ENCODE measurements around the gene LRRC23. TPM values are rescaled to one million over a fixed set of nuclear protein-coding genes. Genes with fewer than 3 reads are reported as not detected.

Gene LRRC23
- total and polyA plus RNA-seq, 2 of the 13 experiments (the other 11 are each of a cell fraction or from before 2014, with no cell fraction given): 6.0 to 7.8 TPM

- TF ChIP-seq AGO1 (IDR thresholded peaks at IDR 0.05; ENCODE audit: low read depth, low read length, poor library complexity, severe bottlenecking) (peak; percentile 99), MIXL1 (CRISPR knock-in tag; IDR thresholded peaks at IDR 0.05) (peak; percentile 87), GLI4 (CRISPR knock-in tag; IDR thresholded peaks at IDR 0.05; ENCODE audit: borderline replicate concordance) (peak; percentile 77; the same call in 1 of the 2 replicates), ZNF83 (CRISPR knock-in tag; IDR thresholded peaks at IDR 0.05; ENCODE audit: borderline replicate concordance) (0 out of 2 replicates have a peak, but pooled peaks have one; percentile 75), ZNF501 (CRISPR knock-in tag; IDR thresholded peaks at IDR 0.05) (peak; percentile 75; the same call in 1 of the 2 replicates), HNF1B (CRISPR knock-in tag; IDR thresholded peaks at IDR 0.05) (peak; percentile 94), GLMP (CRISPR knock-in tag; IDR thresholded peaks at IDR 0.05; ENCODE audit: borderline replicate concordance) (no peak), ZNF256 (CRISPR knock-in tag; conservative IDR thresholded peaks at IDR 0.05) (no peak), SRF (IDR thresholded peaks at IDR 0.05; ENCODE audit: low read depth, low read length) (no peak), MED13 (CRISPR knock-in tag; IDR thresholded peaks at IDR 0.05) (no peak; the same call in 1 of the 2 replicates), HOMEZ (CRISPR knock-in tag; IDR thresholded peaks at IDR 0.05; ENCODE audit: low read depth) (peak; percentile 61; the same call in 1 of the 2 replicates), ZNF878 (CRISPR knock-in tag; IDR thresholded peaks at IDR 0.05) (no peak), ZNF660 (CRISPR knock-in tag; IDR thresholded peaks at IDR 0.05; ENCODE audit: borderline replicate concordance, low read depth) (no peak), TARDBP (CRISPR knock-in tag; IDR thresholded peaks at IDR 0.05) (peak; percentile 93), FOXM1 (CRISPR knock-in tag; IDR thresholded peaks at IDR 0.05) (no peak), ZNF576 (CRISPR knock-in tag; IDR thresholded peaks at IDR 0.05) (peak; percentile 74; the same call in 1 of the 2 replicates), ZMYM2 (CRISPR knock-in tag; IDR thresholded peaks at IDR 0.05) (no peak), MYNN (CRISPR knock-in tag; IDR thresholded peaks at IDR 0.05; ENCODE audit: low read depth) (no peak; the same call in 1 of the 2 replicates), MAX (IDR thresholded peaks at IDR 0.05) (peak; percentile 94), ATF7 (IDR thresholded peaks at IDR 0.05) (no peak), ATF7 (CRISPR knock-in tag; IDR thresholded peaks at IDR 0.05) (peak; percentile 53; the same call in 1 of the 2 replicates), PITX1 (CRISPR knock-in tag; IDR thresholded peaks at IDR 0.05) (peak; percentile 54; the same call in 1 of the 2 replicates), RBFOX2 (IDR thresholded peaks at IDR 0.05; ENCODE audit: low read depth, low read length) (peak; percentile 95), GFI1 (CRISPR knock-in tag; IDR thresholded peaks at IDR 0.05; ENCODE audit: borderline replicate concordance) (no peak)
These were observed 33.1 kb downstream of the LRRC23 start (continued) for GRCh38 chr12:6937481-6938352.
